Kidney capillary endothelial cell (primary cell): ENCODE results near the gene KIRREL3.
"Not testable (repeated sequence)": the region's sequence is repeated elsewhere in the genome, so short reads cannot be mapped to it uniquely, and the experiment has no call there.

Experiments used
- DNase-seq: peaks from one replicate; pipeline ENCODE4 v3.0.0-alpha.2; 2018; ENCODE audit warnings: low spot score

KIRREL3 gene

GRCh38 chr11:126381960-126382359 lies 618.6 kb downstream of the KIRREL3 start:
- not testable (repeated sequence) for DNase-seq

- DNase-seq: no peak
Observed at GRCh38 chr11:126380909-126381308, 619.7 kb downstream of the KIRREL3 start.

- no peak for DNase-seq
Observed at GRCh38 chr11:126378763-126379162, 621.8 kb downstream of the KIRREL3 start.

- no peak for DNase-seq
Observed at GRCh38 chr11:126375726-126376125, 624.8 kb downstream of the KIRREL3 start.

GRCh38 chr11:126374562-126375300 lies 625.8 kb downstream of the KIRREL3 start:
- DNase-seq: not testable (repeated sequence)

GRCh38 chr11:126373389-126374066 lies 627.0 kb downstream of the KIRREL3 start:
- DNase-seq: not testable (repeated sequence)
